ENCODE results near the gene SUGCT. TPM values are rescaled to one million over a fixed set of nuclear protein-coding genes. Genes with fewer than 3 reads are reported as not detected.

The SUGCT gene
- total and polyA plus RNA-seq, 2 of the 13 experiments (the other 11 are each of a cell fraction or from before 2014, with no cell fraction given), result 10.1 to 22.2 TPM

- Histone ChIP-seq H3K4me2 (ENCODE audit: low read depth, low read length) (no peak overlapping the region), H3K9me3 (ENCODE audit: low read length) (no peaks in the 10 kb centered on the region), H3K27ac (ENCODE audit: extremely low read length, insufficient read depth, low read length) (no peak overlapping the region), H3K4me3 (replicated peaks in 1 of 3; ENCODE audit: insufficient read depth in 1 of 3, low read depth in 2 of 3, low read length in 3 of 3) (no peak overlapping the region), H4K20me1 (ENCODE audit: insufficient read depth, low read length) (no peaks in the 10 kb centered on the region), H2AFZ (ENCODE audit: low read length) (no peak overlapping the region), H3K27me3 (ENCODE audit: control insufficient read depth in 1 of 2, insufficient read depth in 2 of 2, low read length in 2 of 2) (no peaks in the 10 kb centered on the region), H3K4me1 (ENCODE audit: insufficient read depth, low read length) (no peaks in the 10 kb centered on the region), H3K36me3 (replicated peaks in 1 of 2; ENCODE audit: control insufficient read depth in 1 of 2, insufficient read depth in 2 of 2, low read length in 2 of 2) (no peaks in the 10 kb centered on the region), H3K79me2 (ENCODE audit: insufficient read depth, low read length) (no peaks in the 10 kb centered on the region), H3K9ac (ENCODE audit: insufficient read depth, low read depth, low read length) (no peak overlapping the region)
- TF ChIP-seq ZBTB7A (CRISPR knock-in tag; IDR thresholded peaks at IDR 0.05) (no peak), CEBPB (IDR thresholded peaks at IDR 0.05; ENCODE audit: borderline replicate concordance, low read depth, low read length) (peak; percentile 7; the same call in 1 of the 2 replicates)
- DNase-seq (ENCODE audit: low spot score) (no peak), ATAC-seq (no peak), FAIRE-seq (no peak)
- 98% methylated on average over 4 of the region's 6 CpGs for WGBS (ENCODE audit: low lambda C conversion rate)
- intact Hi-C loops (cut with micrococcal nuclease; ENCODE audit: unreplicated experiment), result no loop called here
- in situ Hi-C loops (cut with HindIII; ENCODE audit: extremely low pct_ligation_motif_present, low pct_unique_long_range_greater_than_20kb), result no loop called here
- POLR2A ChIA-PET, result no interaction called here
- no TSS peak for BruUV-seq (replicated peaks)
- CTCF ChIA-PET (ENCODE audit: low intra/inter-chr PET ratio, low total read pairs), result no interaction called here
Measured at GRCh38 chr7:40709062-40709964, 574.5 kb downstream of the SUGCT start.

GRCh38 chr7:40711706-40712105 lies 576.9 kb downstream of the SUGCT start:
- ChIA-PET POLR2A (no interaction called here), CTCF (ENCODE audit: low intra/inter-chr PET ratio, low total read pairs) (no interaction called here)
- intact Hi-C loops (cut with micrococcal nuclease; ENCODE audit: unreplicated experiment) (no loop called here), in situ Hi-C loops (cut with HindIII; ENCODE audit: extremely low pct_ligation_motif_present, low pct_unique_long_range_greater_than_20kb) (no loop called here)
- no peaks in the 10 kb centered on the region for H4K20me1 ChIP-seq (ENCODE audit: insufficient read depth, low read length)
- H2AFZ ChIP-seq (ENCODE audit: low read length), result no peak overlapping the region
- H3K4me3 ChIP-seq (replicated peaks in 1 of 3; ENCODE audit: insufficient read depth in 1 of 3, low read depth in 2 of 3, low read length in 3 of 3), result no peak overlapping the region
- ATAC-seq, result no peak
- no peak overlapping the region for H3K27ac ChIP-seq (ENCODE audit: extremely low read length, insufficient read depth, low read length)
- H3K9ac ChIP-seq (ENCODE audit: insufficient read depth, low read depth, low read length), result no peak overlapping the region
- H3K4me2 ChIP-seq (ENCODE audit: low read depth, low read length), result no peak overlapping the region
- TF ChIP-seq MXD3 (CRISPR knock-in tag; IDR thresholded peaks at IDR 0.05) (no peak), TRAFD1 (CRISPR knock-in tag; IDR thresholded peaks at IDR 0.05; ENCODE audit: borderline replicate concordance) (no peak), SUZ12 (IDR thresholded peaks at IDR 0.05; ENCODE audit: low read depth, low read length) (no peak), ZNF333 (CRISPR knock-in tag; IDR thresholded peaks at IDR 0.05; ENCODE audit: borderline replicate concordance) (no peak)
- peaks cover 9% of the 10 kb centered on the region for H3K4me1 ChIP-seq (ENCODE audit: insufficient read depth, low read length)
- no TSS peak for BruUV-seq (replicated peaks)
- DNase-seq (ENCODE audit: low spot score), result no peak
- no peaks in the 10 kb centered on the region for H3K79me2 ChIP-seq (ENCODE audit: insufficient read depth, low read length)
- WGBS (ENCODE audit: low lambda C conversion rate), result 98% methylated on average over 6 of the region's 6 CpGs
- no peak for FAIRE-seq
- H3K27me3 ChIP-seq (ENCODE audit: control insufficient read depth in 1 of 2, insufficient read depth in 2 of 2, low read length in 2 of 2), result no peaks in the 10 kb centered on the region
- no peaks in the 10 kb centered on the region for H3K9me3 ChIP-seq (ENCODE audit: low read length)
- no peaks in the 10 kb centered on the region for H3K36me3 ChIP-seq (replicated peaks in 1 of 2; ENCODE audit: control insufficient read depth in 1 of 2, insufficient read depth in 2 of 2, low read length in 2 of 2)
